WTC11 (cell line): ENCODE results near the gene BOC.

Experiments used
- ATF1 ChIP-seq: sonication (generic); formaldehyde crosslinking; IDR thresholded peaks from 2 replicates; pipeline ENCODE4 v1.8.1; 2023; ENCODE audit warnings: mild to moderate bottlenecking, moderate library complexity, missing genetic modification reagents
- CREB1 ChIP-seq: sonication (generic); formaldehyde crosslinking; IDR thresholded peaks from 2 replicates; pipeline ENCODE4 v1.8.0; 2023; ENCODE audit warnings: mild to moderate bottlenecking, missing genetic modification reagents
- CTCF ChIP-seq: fragments of 200-600 bp; IDR thresholded peaks from 2 replicates; pipeline ENCODE4 v1.8.0; 2022; ENCODE audit warnings: antibody characterized with exemption
- FOXP1 ChIP-seq: sonication (generic); formaldehyde crosslinking; IDR thresholded peaks from 2 replicates; pipeline ENCODE4 v1.8.0; 2022; ENCODE audit warnings: missing genetic modification reagents, mild to moderate bottlenecking, moderate library complexity, borderline replicate concordance
- HMGA2 ChIP-seq: fragments of 250-450 bp; sonication (Bioruptor Pico); IDR thresholded peaks from 2 replicates; pipeline ENCODE4 v1.4.0; 2021; ENCODE audit warnings: mild to moderate bottlenecking, moderate library complexity
- JUN ChIP-seq: sonication (generic); formaldehyde crosslinking; IDR thresholded peaks from 2 replicates; pipeline ENCODE4 v1.8.0; 2023; ENCODE audit warnings: mild to moderate bottlenecking, missing genetic modification reagents
- SP1 ChIP-seq: sonication (generic); formaldehyde crosslinking; conservative IDR thresholded peaks from 2 replicates; pipeline ENCODE4 v1.8.1; 2022; ENCODE audit warnings: missing genetic modification reagents
- TEAD4 ChIP-seq: sonication (generic); formaldehyde crosslinking; IDR thresholded peaks from 2 replicates; pipeline ENCODE4 v1.8.0; 2022; ENCODE audit warnings: mild to moderate bottlenecking, missing genetic modification reagents
- ZNF532 ChIP-seq: fragments of 250-450 bp; sonication (Bioruptor Pico); IDR thresholded peaks from 2 replicates; pipeline ENCODE4 v1.9.0; 2021; ENCODE audit warnings: mild to moderate bottlenecking, borderline replicate concordance

DNA sequence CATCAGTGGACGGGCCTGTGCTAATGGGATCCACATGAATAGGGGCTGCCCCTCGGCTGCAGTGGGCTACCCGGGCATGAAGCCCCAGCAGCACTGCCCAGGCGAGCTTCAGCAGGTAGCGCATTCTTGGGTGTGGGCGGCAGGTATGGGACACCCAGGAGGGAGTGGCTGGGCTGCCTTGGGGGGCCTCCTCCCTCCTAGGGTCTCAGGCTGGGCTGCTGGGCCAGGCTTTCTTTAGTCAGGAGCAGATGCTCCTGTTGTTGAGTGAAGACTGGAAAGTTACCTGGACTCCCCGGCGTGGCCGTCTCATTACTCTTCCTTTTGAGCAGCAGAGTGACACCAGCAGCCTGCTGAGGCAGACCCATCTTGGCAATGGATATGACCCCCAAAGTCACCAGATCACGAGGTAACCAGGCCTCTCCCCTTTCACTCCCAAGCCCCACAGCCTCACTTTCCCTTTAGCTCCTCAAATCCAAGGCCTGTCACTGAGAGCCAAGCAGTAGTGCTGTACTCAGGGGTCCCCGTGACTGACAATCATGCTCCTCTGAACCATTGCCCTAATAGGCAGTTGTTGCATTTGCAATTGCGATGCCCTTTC lies 73.2 kb downstream of the BOC start:
- no peak for TF ChIP-seq CTCF
- no peak for TF ChIP-seq CREB1 (CRISPR knock-in tag)
- TF ChIP-seq FOXP1 (CRISPR knock-in tag): no peak
- TF ChIP-seq TEAD4 (CRISPR knock-in tag): no peak
- no peak for TF ChIP-seq JUN
- no peak for TF ChIP-seq SP1 (CRISPR knock-in tag)
- TF ChIP-seq ATF1: no peak
- no peak for TF ChIP-seq HMGA2 (CRISPR knock-in tag)
- no peak for TF ChIP-seq ZNF532 (CRISPR knock-in tag)
